GM21786 (cell line): ENCODE measurements around the gene FOXJ3.
A peak's percentile ranks its signal among the peaks of the same experiment; 100 is the strongest.

ENCODE experiments used
- ATAC-seq: cut with Tn5 transposase; IDR thresholded peaks from one replicate; pipeline ENCODE4 v1.9.1; 2021; ENCODE audit not compliant: unreplicated experiment

FOXJ3 gene

DNA sequence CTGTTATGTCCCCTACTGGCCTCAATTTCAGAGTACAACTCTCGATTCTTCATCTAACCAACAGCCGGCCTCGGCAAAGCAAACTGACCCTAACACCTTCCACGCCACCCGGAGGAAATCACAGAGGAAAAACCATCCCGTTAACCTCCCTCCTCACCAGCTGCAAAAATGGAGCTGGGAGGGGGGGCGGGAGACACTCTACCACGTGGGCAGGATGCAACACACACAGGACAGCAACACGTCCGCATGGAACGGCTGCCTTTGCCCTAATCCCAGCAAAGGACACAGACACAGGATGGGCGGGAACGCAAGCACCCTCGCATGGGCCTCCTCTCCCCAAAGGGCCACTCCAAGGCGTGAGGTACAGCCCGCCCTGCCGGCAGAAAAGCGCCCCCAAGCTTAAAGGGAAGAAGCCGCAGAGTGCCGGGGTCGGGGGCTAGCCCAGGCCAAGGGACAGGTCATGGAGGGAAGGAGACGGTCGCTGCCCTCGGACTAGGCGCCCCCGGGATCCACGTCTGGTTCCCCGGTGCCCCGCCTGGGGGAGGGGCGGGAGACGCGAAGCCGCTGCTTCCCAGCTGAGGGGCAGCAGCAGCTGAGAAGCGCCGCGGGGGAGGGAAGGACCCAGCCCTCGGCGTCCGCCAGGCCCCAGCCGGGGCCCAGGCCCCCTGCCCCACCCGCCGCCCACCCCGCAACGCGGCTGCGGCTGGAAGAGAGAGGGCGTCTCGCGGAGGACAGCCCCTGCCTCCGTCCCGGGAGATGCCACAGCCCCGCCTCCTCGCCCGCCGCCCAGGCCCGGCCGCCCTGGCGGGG lies 590 bp downstream of the FOXJ3 start:
- ATAC-seq, result peak; percentile 43

GRCh38 chr1:42333662-42334239 lies 1.3 kb downstream of the FOXJ3 start:
- no peak for ATAC-seq

GRCh38 chr1:42332877-42333276 lies 2.2 kb downstream of the FOXJ3 start:
- no peak for ATAC-seq

GRCh38 chr1:42330215-42330614 lies 4.8 kb downstream of the FOXJ3 start:
- no peak for ATAC-seq

GRCh38 chr1:42328916-42329496 lies 6.0 kb downstream of the FOXJ3 start:
- no peak for ATAC-seq

GRCh38 chr1:42328047-42328625 lies 6.9 kb downstream of the FOXJ3 start:
- no peak for ATAC-seq

DNA sequence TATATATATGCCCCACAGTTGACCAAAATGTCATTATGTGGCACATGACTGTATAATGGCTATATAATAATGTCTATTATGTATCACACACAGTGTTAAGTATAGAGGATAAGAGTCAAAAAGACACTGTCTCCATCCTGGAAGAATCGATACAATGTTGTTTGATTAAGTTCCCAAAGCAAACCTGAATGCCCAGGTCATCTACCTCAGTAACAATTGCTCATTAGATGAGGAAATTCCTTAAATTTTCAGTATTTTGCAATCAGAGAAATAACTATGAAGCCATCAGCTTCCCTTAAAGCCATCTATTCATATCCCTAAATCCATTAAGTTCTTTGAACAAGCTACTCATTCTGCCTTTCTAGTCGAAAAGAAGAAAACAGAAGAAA lies 10.0 kb downstream of the FOXJ3 start:
- ATAC-seq, result no peak

DNA sequence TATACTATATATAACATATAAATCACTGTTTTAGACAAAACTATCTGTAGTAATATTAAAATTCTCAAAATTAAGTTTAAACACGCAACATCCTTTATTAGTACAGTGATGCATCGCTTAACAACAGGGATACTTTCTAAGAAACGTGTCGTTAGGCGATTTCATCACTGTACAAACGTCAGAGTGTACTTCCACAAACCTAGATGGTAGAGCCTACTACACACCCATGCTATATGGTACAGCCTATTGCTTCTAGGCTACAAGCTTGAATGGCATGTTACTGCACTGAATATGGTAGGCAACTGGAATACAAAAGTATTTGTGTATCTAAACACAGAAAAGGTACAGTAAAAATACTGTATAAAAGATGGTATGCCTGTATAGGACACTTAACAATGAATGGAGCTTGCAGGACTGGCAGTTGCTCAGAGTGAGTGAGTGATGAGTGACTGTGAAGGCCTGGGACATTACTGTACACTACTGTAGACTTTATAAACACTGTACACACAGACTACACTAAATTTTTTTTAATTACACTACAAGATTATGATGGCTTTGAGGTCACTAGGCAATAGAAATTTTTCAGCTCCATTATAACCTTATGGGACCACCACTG lies 10.5 kb downstream of the FOXJ3 start:
- no peak for ATAC-seq

DNA sequence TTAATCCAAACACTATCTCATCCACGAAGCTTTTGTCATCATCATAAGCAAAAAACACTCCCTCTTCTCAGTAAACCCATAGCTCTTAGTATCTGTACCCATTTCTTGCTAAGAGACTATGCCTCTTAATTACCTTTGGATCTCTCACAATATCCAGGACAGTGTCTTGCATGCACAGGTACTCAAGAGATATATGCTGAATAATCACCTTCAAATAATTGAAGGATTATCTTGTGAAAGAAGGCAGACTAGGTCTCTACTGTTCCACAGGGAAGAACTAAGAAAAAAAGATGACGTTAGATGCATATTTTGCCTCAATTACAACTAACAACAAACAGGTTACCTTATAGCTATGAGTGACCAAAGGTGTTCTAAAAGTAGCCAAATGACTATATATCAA lies 11.5 kb downstream of the FOXJ3 start:
- no peak for ATAC-seq

- ATAC-seq, result no peak
These were observed 12.5 kb downstream of the FOXJ3 start for GRCh38 chr1:42322577-42322976.

DNA sequence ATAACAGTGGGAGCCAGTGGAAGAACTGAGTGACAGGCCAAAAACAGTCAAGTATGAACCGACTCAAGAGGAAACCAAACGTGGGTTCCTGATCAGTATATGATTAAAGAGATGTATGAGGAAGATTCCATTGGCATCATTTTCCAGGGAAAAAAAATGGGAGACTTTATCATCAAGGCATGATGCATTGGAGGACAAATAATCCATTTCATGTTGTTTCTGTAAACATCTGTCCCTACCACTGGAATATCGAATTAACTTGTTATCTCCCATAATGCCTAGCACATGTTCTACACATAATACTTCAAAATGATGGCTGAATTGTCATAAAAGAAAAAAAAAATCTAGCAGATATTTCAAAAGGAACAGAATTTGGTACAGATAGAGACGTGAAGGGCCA lies 13.3 kb downstream of the FOXJ3 start:
- ATAC-seq, result no peak

DNA sequence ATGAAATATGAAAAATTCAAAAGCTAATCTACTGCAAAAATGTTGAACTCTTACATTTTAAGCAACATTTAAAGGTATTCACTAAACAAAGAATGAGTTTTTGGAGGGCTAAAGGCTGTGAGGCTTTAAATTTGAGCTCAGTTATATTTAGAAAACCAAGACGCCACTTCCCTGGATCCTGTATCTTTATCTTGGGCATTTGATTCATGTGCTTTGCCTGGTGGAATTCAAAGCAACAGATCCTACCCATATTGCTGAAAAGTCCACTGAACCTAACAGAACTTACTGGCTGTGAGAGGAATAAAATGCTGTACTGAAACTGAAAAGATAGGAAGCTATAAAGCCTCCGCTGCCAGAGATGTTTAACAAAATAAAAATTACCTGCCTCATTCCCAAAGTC lies 14.3 kb downstream of the FOXJ3 start:
- ATAC-seq, result no peak

GRCh38 chr1:42319871-42320484 lies 15.1 kb downstream of the FOXJ3 start:
- no peak for ATAC-seq

DNA sequence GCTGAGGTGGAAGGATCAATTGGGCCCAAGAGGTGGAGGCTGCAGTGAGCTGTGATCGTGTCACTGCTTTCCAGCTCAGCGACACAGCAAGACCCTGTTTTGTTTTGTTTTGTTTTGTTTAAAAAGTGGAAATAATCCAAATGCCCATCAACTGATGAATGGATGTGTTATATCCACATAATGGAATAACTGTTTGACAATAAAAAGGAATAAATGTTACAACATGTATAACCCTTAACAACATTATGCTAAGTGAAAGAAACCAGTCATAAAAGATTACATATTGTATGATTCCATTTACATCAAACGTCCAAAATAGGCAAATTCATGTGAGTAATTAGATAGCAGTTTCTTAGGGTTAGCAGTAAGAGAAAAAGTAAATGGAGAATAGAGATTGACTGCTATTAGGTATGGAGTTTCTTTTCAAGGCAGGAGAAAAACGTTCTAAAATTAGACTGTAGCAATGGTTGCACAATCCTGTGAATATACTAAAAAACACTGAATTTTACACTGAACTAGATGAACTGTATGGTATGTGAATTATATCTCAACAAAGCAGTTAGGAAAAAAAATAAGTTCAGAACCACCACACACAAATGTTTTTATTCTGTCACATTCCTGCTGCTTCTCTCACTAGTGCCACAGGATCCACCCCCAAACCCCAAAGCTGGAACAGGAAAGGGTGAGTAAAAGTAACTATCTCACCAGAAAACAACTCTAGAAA lies 15.7 kb downstream of the FOXJ3 start:
- ATAC-seq, result no peak

DNA sequence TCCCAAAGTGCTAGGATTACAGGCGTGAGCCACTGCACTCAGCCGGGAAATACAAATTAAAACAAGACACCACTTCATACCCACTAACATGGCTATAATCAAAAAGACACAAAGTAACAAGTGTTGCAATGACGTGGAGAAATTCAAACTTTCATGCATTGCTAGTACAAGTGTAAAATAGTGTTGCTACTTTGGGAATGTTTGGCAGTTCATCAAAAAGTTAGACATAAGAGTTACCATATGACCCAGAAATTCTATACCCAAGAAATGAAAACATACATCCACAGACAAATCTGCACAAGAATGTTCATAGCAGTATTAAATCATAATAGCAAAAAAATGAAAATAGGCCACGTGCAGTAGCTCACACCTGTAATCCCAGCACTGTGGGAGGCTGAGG lies 16.4 kb downstream of the FOXJ3 start:
- ATAC-seq, result no peak

DNA sequence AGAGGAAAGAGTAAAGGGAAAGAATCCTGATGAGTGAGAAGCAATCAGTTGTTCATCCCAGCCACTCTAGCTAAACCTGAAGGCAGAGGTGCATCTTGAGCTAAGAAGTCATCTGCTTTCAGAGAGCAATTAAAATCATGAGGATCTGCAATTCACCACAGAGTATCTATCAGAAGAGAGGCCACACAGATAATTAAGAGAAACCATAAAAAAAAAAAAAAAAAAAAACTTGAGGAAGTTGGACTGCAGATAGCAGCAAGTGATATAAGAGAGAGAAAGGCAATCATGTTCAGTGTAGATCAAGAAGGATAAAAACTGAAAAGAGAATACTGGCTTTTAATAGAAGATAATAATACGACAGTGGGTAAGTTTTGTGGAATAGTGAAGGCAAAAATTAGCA lies 17.7 kb downstream of the FOXJ3 start:
- no peak for ATAC-seq

DNA sequence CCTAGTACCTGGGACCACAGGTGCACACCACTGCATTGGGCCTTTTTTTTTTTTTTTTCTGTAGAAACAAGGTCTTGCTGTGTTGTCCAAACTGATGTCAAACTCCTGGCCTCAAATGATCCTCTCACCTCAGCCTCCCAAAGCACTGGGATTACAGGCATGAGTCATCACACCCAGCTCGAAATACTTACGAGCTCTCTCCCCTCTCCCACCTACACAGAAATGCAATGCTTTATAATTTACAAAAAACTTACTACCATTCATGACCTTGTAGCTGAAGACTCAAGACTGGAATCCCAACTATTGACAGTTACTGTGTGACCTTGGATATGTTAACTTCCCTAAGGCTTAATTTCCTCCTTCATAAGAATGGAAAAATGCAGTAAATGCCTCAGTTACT lies 18.7 kb downstream of the FOXJ3 start:
- ATAC-seq, result no peak

- ATAC-seq, result no peak
These were observed 19.5 kb downstream of the FOXJ3 start for GRCh38 chr1:42315500-42315899.

GRCh38 chr1:42313970-42314369 lies 21.1 kb downstream of the FOXJ3 start:
- no peak for ATAC-seq

- ATAC-seq, result no peak
These were observed 22.3 kb downstream of the FOXJ3 start for GRCh38 chr1:42312576-42313212.
